GM12874 (cell line): ENCODE results near the gene ABLIM1.

ENCODE experiments used
- TF ChIP-seq, protein P1 (sequence below): IDR thresholded peaks from 2 replicates; pipeline ENCODE4 v1.5.1; 2011; ENCODE audit warnings: low read depth, mild to moderate bottlenecking, control low read depth, low read length, moderate library complexity; ENCODE audit not compliant: insufficient read depth

Gene ABLIM1

DNA sequence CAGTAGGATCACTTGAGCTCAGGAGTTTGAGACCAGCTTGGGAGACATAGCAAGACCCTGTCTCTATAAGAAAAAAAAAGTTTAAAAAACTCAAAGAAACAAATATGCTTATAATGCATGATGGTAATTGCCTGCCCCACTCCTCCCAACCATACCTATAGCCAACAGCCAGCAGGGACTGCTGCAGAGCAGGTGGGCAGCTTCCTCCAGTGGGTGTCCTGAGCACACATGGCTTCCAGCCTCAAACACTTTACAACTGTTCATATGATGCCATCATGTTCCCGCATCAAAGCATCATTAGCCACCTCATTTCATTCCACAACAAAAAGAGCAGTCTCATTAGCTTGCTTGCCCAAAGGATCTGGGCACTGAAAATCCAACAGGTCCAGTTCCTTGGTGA is 42.0 kb downstream of the ABLIM1 start:
- TF ChIP-seq, protein P1, sequence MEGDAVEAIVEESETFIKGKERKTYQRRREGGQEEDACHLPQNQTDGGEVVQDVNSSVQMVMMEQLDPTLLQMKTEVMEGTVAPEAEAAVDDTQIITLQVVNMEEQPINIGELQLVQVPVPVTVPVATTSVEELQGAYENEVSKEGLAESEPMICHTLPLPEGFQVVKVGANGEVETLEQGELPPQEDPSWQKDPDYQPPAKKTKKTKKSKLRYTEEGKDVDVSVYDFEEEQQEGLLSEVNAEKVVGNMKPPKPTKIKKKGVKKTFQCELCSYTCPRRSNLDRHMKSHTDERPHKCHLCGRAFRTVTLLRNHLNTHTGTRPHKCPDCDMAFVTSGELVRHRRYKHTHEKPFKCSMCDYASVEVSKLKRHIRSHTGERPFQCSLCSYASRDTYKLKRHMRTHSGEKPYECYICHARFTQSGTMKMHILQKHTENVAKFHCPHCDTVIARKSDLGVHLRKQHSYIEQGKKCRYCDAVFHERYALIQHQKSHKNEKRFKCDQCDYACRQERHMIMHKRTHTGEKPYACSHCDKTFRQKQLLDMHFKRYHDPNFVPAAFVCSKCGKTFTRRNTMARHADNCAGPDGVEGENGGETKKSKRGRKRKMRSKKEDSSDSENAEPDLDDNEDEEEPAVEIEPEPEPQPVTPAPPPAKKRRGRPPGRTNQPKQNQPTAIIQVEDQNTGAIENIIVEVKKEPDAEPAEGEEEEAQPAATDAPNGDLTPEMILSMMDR = no peak

DNA sequence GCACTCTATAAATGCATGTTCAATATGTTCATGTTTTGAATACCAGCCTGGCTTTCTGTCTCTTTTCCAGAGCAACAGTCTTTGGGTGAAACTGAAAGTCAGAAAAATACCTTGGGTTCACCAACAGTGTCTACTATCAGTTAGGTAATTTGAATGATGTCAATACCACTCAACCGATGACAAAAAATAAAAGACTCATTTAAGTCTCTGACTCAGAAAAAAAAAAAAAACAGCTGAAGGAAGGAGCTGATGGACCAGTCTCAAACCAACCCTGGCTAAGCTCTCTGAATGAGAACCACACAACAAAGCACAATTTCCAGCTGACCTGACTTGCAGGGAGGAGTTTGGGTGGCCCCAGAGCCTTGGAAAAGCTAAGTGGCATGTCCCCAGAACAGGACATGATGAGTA is 42.5 kb downstream of the ABLIM1 start:
- TF ChIP-seq, protein P1 = no peak

DNA sequence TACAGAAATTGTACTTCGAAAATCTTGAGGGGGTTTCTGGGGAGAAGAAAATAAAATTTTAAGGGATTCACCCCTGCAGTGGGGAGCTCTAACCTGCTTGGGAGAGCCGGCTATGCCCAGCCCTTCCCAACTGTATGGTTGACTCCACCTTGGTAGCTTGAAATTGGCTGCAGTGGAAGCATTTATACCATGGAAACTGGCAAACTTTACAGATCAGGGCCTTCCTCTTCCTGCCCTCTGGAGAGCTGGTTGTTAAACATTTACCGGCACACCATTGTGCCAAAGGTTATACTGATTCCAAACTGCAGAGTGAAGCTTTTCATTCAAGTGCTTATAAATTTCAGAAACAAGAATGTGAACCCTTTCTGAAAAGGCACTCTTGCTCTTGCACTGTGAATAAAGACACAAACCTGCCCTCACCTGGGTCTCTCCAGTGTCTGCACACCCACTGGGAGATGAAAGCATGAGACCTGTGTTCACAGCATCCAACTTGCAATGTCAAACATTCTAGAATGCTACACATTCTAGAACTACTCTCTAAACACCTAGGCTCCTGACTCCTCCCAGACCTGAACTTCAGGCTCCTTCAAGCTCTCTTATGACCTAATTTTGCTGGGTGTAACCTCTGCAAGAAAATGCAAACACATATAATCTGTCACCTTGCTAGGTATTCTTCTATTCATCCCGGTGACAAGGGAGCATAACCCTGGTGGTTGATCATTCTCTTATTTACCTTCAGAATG is 44.7 kb downstream of the ABLIM1 start:
- TF ChIP-seq, protein P1 = no peak

DNA sequence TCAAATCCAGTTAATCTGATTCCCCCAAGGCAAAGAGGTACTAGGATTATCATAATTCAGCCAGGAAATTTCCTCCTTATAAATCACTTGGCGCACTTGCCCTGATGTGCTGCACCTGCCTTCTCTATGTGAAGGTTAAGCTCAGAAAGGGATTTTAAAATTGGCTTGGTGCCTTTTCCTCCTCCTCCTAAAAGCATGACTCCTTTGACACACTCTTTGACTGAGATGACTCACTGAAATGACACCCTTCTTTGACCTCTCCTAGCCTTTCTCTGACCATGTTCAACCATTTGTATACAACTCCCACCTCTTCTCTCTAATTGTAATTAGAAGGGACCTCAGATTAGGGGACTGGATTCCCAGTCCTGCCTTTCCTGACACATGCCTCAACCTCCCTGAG is 46.5 kb downstream of the ABLIM1 start:
- TF ChIP-seq, protein P1 = no peak

DNA sequence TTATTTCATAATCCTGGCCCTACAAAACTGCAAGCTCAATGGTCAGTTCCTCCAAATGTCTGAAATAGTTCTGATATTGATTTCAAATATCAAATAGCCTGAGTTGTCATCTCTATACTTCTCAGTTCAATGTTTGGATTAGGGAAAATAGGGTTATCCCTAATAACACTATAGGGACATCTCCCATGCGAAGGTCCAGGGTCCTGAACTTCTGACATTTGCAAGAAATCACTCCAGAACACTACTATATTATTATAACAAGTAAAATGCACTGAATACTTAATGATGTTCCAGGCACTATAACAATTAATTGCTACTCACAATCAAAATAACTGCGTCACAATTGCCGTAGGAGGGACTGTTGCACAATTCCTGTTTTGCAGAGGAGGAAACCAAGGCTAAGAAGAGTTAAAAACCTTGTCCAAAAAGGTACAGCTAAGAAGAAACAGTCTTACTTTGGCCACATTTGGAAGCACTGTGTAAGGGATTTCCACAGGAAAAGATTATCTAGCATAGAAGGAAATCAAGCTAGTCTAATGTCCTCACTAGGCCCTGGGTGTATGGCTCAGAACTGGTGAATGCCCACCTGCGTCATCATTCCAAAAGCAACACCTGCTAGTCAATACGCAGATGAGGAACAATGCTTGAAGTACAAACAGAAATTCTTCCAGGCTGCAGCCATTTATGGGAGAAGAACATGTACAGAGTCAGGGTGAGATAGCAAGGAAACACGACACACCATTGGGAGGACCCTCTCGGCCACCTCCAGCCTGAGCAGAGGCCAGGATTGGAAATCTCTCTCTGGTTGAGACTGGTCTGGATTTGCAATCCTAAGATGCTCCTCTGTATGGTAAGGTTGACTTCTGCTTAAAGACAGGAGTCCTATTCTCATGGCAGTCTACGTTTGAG is 48.3 kb downstream of the ABLIM1 start:
- TF ChIP-seq, protein P1 = no peak

DNA sequence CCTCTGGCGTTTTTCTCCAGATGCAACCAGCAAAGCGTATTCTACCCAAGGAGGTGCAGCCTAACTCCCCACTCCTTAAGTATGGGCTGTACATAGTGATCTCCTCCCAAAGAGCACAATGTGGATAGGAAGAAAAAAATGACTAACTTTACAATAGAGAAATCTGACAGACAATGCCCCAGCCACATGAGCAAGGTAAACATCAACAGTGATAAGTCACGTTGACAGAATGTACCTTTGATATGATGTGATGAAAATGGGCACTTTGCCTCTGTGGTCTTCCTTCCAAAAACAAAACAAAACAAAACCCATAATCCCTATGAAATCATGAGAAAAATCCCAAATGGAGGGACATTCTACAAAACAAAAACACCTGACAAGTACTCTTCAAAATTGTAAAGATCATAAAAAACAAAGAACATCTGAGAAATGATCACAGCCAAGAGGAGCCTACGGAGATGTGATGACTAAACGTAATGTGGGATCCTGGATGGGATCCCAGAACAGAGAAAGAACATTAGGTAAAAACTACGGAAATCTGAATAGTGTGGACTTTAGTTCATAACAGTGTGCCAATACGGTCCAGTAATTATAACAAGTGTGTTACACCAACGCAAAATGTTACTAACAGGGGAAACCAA is 50.6 kb downstream of the ABLIM1 start:
- TF ChIP-seq, protein P1 = no peak
